Astrocyte (in vitro differentiated cells and primary cell): ENCODE measurements around the gene PDP2. TPM values are rescaled to one million over a fixed set of nuclear protein-coding genes. Genes with fewer than 3 reads are reported as not detected.

ENCODE experiments used
- DNase-seq: peaks from one replicate; pipeline ENCODE4 v3.0.0-alpha.2; 2010; ENCODE audit warnings: low read depth
- FAIRE-seq: peaks from 2 replicates; lab custom pipeline; 2011; peaks lifted over from hg19 to GRCh38; lab: Jason Lieb, UNC
- H2AFZ ChIP-seq: 2 replicates; pipeline ENCODE4 v1.6.0; 2012; ENCODE audit warnings: low read depth, low read length, inconsistent platforms
- H3K27ac ChIP-seq: 2 replicates; pipeline ENCODE4 v1.5.1; 2011; ENCODE audit warnings: low read depth, low read length, inconsistent platforms
- H3K27me3 ChIP-seq: 2 replicates; pipeline ENCODE4 v1.6.0; 2011; ENCODE audit warnings: low read length, inconsistent platforms; ENCODE audit not compliant: insufficient read depth
- H3K36me3 ChIP-seq: 2 replicates; pipeline ENCODE4 v1.5.1; 2011; ENCODE audit warnings: low read length, inconsistent platforms; ENCODE audit not compliant: insufficient read depth
- H3K4me1 ChIP-seq: 2 replicates; pipeline ENCODE4 v1.5.1; 2011; ENCODE audit warnings: low read length, inconsistent platforms; ENCODE audit not compliant: insufficient read depth
- H3K4me2 ChIP-seq: 2 replicates; pipeline ENCODE4 v1.6.0; 2012; ENCODE audit warnings: low read length, inconsistent platforms
- H3K4me3 ChIP-seq: 2 replicates; pipeline ENCODE4 v1.5.1; 2011; ENCODE audit warnings: low read depth, mild to moderate bottlenecking, low read length, inconsistent platforms; ENCODE audit not compliant: insufficient read depth
- H3K79me2 ChIP-seq: 2 replicates; pipeline ENCODE4 v1.6.0; 2012; ENCODE audit warnings: mild to moderate bottlenecking, low read length, inconsistent platforms; ENCODE audit not compliant: insufficient read depth
- H3K9ac ChIP-seq: 2 replicates; pipeline ENCODE4 v1.6.0; 2012; ENCODE audit warnings: mild to moderate bottlenecking, low read length, inconsistent platforms
- H3K9me3 ChIP-seq: 2 replicates; pipeline ENCODE4 v1.5.1; 2012; ENCODE audit warnings: low read depth, mild to moderate bottlenecking, low read length, inconsistent platforms; ENCODE audit not compliant: insufficient read depth
- H4K20me1 ChIP-seq: 2 replicates; pipeline ENCODE4 v1.6.0; 2012; ENCODE audit warnings: low read length, inconsistent platforms; ENCODE audit not compliant: insufficient read depth
- H3K27ac Mint-ChIP-seq: one replicate; pipeline ENCODE4 v1.8.0; 2021; ENCODE audit warnings: mild to moderate bottlenecking, mixed read lengths; ENCODE audit not compliant: unreplicated experiment
- H3K27me3 Mint-ChIP-seq: one replicate; pipeline ENCODE4 v1.8.0; 2021; ENCODE audit warnings: low read depth, mixed read lengths; ENCODE audit not compliant: unreplicated experiment
- H3K36me3 Mint-ChIP-seq: one replicate; pipeline ENCODE4 v1.8.0; 2021; ENCODE audit warnings: low read depth, mixed read lengths; ENCODE audit not compliant: unreplicated experiment
- H3K4me1 Mint-ChIP-seq: one replicate; pipeline ENCODE4 v1.8.0; 2021; ENCODE audit warnings: low read depth, mixed read lengths; ENCODE audit not compliant: unreplicated experiment
- H3K4me3 Mint-ChIP-seq: one replicate; pipeline ENCODE4 v1.8.0; 2021; ENCODE audit warnings: mild to moderate bottlenecking, moderate library complexity, mixed read lengths; ENCODE audit not compliant: unreplicated experiment
- H3K9me3 Mint-ChIP-seq: one replicate; pipeline ENCODE4 v1.8.0; 2021; ENCODE audit warnings: mild to moderate bottlenecking, mixed read lengths; ENCODE audit not compliant: unreplicated experiment
- EZH2 ChIP-seq: IDR thresholded peaks from 2 replicates; pipeline ENCODE4 v1.6.1; 2012; ENCODE audit warnings: mild to moderate bottlenecking, low read length, inconsistent platforms; ENCODE audit not compliant: insufficient read depth
- total RNA-seq: library from RNA; stranded (reverse); gene quantifications from 2 replicates; pipeline ENCODE4 v1.2.1, GENCODE V29; 2021
- TF ChIP-seq, protein P1 (sequence below): IDR thresholded peaks from 2 replicates; pipeline ENCODE4 v1.5.1; 2011; ENCODE audit warnings: low read depth, mild to moderate bottlenecking, inconsistent platforms, low read length, moderate library complexity; ENCODE audit not compliant: insufficient read depth

Gene PDP2
- total RNA-seq, 1 donor from 2014 or later: 16.8 TPM

GRCh38 chr16:66844009-66844341, 36.3 kb upstream of the PDP2 start:
- H3K4me3 ChIP-seq: no peak overlapping the region
- H3K4me2 ChIP-seq: peak overlapping the region; percentile 86

GRCh38 chr16:66844342-66845079, 35.8 kb upstream of the PDP2 start, which contains the start of gene CA7:
TSS of gene CA7 (plus strand) at chr16:66844414. CDS start at chr16:66844488, 74 bp downstream.
- H3K27me3 ChIP-seq: peaks cover 39% of the 10 kb centered on the region
- Mint-ChIP-seq H3K27me3 (peaks cover 81% of the 10 kb centered on the region), H3K27ac (no peak within 1 kb of the TSS), H3K4me1 (peaks cover 5% of the 10 kb centered on the region), H3K9me3 (peaks cover 11% of the 10 kb centered on the region), H3K36me3 (peaks cover 5% of the 10 kb centered on the region), H3K4me3 (peak within 1 kb of the TSS; percentile 70)
- peak within 1 kb of the TSS; percentile 60 for H2AFZ ChIP-seq
- H3K9ac ChIP-seq: no peak within 1 kb of the TSS
- H3K4me3 ChIP-seq: peak within 1 kb of the TSS; percentile 33
- peak within 1 kb of the TSS; percentile 86 for H3K4me2 ChIP-seq
- no peaks in the 10 kb centered on the region for H3K9me3 ChIP-seq
- no peak for FAIRE-seq
- no peak within 1 kb of the TSS for H3K27ac ChIP-seq
- peak; percentile 98 for TF ChIP-seq EZH2
- TF ChIP-seq, protein P1, sequence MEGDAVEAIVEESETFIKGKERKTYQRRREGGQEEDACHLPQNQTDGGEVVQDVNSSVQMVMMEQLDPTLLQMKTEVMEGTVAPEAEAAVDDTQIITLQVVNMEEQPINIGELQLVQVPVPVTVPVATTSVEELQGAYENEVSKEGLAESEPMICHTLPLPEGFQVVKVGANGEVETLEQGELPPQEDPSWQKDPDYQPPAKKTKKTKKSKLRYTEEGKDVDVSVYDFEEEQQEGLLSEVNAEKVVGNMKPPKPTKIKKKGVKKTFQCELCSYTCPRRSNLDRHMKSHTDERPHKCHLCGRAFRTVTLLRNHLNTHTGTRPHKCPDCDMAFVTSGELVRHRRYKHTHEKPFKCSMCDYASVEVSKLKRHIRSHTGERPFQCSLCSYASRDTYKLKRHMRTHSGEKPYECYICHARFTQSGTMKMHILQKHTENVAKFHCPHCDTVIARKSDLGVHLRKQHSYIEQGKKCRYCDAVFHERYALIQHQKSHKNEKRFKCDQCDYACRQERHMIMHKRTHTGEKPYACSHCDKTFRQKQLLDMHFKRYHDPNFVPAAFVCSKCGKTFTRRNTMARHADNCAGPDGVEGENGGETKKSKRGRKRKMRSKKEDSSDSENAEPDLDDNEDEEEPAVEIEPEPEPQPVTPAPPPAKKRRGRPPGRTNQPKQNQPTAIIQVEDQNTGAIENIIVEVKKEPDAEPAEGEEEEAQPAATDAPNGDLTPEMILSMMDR: no peak
- H3K4me1 ChIP-seq: peaks cover 9% of the 10 kb centered on the region
- H3K36me3 ChIP-seq: no peaks in the 10 kb centered on the region
- no peaks in the 10 kb centered on the region for H3K79me2 ChIP-seq
- DNase-seq: no peak
- H4K20me1 ChIP-seq: peaks cover 5% of the 10 kb centered on the region

More at GRCh38 chr16:66844009-66844341, 36.3 kb upstream of the PDP2 start:
- FAIRE-seq (no peak), DNase-seq (no peak)
- H3K4me1 Mint-ChIP-seq: peaks cover 5% of the 10 kb centered on the region
- no peak overlapping the region for H2AFZ ChIP-seq
- H3K79me2 ChIP-seq: no peaks in the 10 kb centered on the region
- peaks cover 11% of the 10 kb centered on the region for H3K9me3 Mint-ChIP-seq
- TF ChIP-seq, protein P1: no peak
- no peak for TF ChIP-seq EZH2
- H3K27ac ChIP-seq: no peak overlapping the region
- peaks cover 9% of the 10 kb centered on the region for H3K4me1 ChIP-seq
- peak overlapping the region; percentile 70 for H3K4me3 Mint-ChIP-seq
- H3K27me3 ChIP-seq: peaks cover 39% of the 10 kb centered on the region
- H3K27me3 Mint-ChIP-seq: peaks cover 83% of the 10 kb centered on the region
- peaks cover 5% of the 10 kb centered on the region for H3K36me3 Mint-ChIP-seq
- H3K9ac ChIP-seq: no peak overlapping the region
- H4K20me1 ChIP-seq: peaks cover 5% of the 10 kb centered on the region
- H3K9me3 ChIP-seq: no peaks in the 10 kb centered on the region
- no peak overlapping the region for H3K27ac Mint-ChIP-seq
- no peaks in the 10 kb centered on the region for H3K36me3 ChIP-seq

- peaks cover 9% of the 10 kb centered on the region for H3K4me1 ChIP-seq
- H4K20me1 ChIP-seq: peaks cover 5% of the 10 kb centered on the region
- H3K9me3 Mint-ChIP-seq: peaks cover 11% of the 10 kb centered on the region
- H3K27ac Mint-ChIP-seq: no peak overlapping the region
- H3K27me3 ChIP-seq: peaks cover 39% of the 10 kb centered on the region
- H2AFZ ChIP-seq: peak overlapping the region; percentile 60
- peak overlapping the region; percentile 33 for H3K4me3 ChIP-seq
- no peaks in the 10 kb centered on the region for H3K79me2 ChIP-seq
- H3K9ac ChIP-seq: no peak overlapping the region
- TF ChIP-seq EZH2: no peak
- TF ChIP-seq, protein P1: no peak
- H3K4me2 ChIP-seq: peak overlapping the region; percentile 86
- H3K27ac ChIP-seq: no peak overlapping the region
- H3K27me3 Mint-ChIP-seq: peaks cover 79% of the 10 kb centered on the region
- H3K4me1 Mint-ChIP-seq: peaks cover 5% of the 10 kb centered on the region
- FAIRE-seq (no peak), DNase-seq (no peak)
- H3K36me3 Mint-ChIP-seq: peaks cover 5% of the 10 kb centered on the region
- H3K9me3 ChIP-seq: no peaks in the 10 kb centered on the region
- H3K4me3 Mint-ChIP-seq: peak overlapping the region; percentile 64
- no peaks in the 10 kb centered on the region for H3K36me3 ChIP-seq
Measured at GRCh38 chr16:66845080-66845410, 35.3 kb upstream of the PDP2 start.
